Measurements from ENCODE around the gene PTPRN2. TPM values are rescaled to one million over a fixed set of nuclear protein-coding genes. Genes with fewer than 3 reads are reported as not detected.

Gene PTPRN2
- total RNA-seq, 1 experiment from 2014 or later = 0.11 TPM

- no peak for DNase-seq (ENCODE audit: low spot score)
- H3K4me3 ChIP-seq (ENCODE audit: low read depth, low read length, poor library complexity, severe bottlenecking) = no peak overlapping the region
- no TSS peak for BruUV-seq (replicated peaks)
- ChIA-PET POLR2A (ENCODE audit: low non-redundant PET) (no interaction called here), CTCF (no interaction called here)
- intact Hi-C loops (cut with micrococcal nuclease; ENCODE audit: unreplicated experiment) = no loop called here
- H3K9me3 ChIP-seq (ENCODE audit: low read depth, low read length, poor library complexity, severe bottlenecking) = no peaks in the 10 kb centered on the region
- TF ChIP-seq EZH2 (IDR thresholded peaks at IDR 0.05; ENCODE audit: borderline replicate concordance, low read depth, low read length, poor library complexity, severe bottlenecking) (no peak), CTCF (conservative IDR thresholded peaks at IDR 0.05; ENCODE audit: low read depth, low read length) (no peak)
- H3K27ac ChIP-seq (ENCODE audit: low read depth, low read length, poor library complexity, severe bottlenecking) = no peak overlapping the region
- no peaks in the 10 kb centered on the region for H3K27me3 ChIP-seq (replicated peaks; ENCODE audit: insufficient read depth, low read depth, low read length, poor library complexity)
- H3K4me1 ChIP-seq (ENCODE audit: insufficient read depth, low read length, poor library complexity, severe bottlenecking) = no peaks in the 10 kb centered on the region
- H3K36me3 ChIP-seq (ENCODE audit: insufficient read depth, low read length, poor library complexity, severe bottlenecking) = no peaks in the 10 kb centered on the region
Observed at GRCh38 chr7:157925383-157925875, 662.2 kb downstream of the PTPRN2 start.

- ChIA-PET CTCF (no interaction called here), POLR2A (ENCODE audit: low non-redundant PET) (no interaction called here)
- Histone ChIP-seq H3K27me3 (replicated peaks; ENCODE audit: insufficient read depth, low read depth, low read length, poor library complexity) (no peaks in the 10 kb centered on the region), H3K9me3 (ENCODE audit: low read depth, low read length, poor library complexity, severe bottlenecking) (no peaks in the 10 kb centered on the region), H3K4me3 (ENCODE audit: low read depth, low read length, poor library complexity, severe bottlenecking) (no peak overlapping the region), H3K27ac (ENCODE audit: low read depth, low read length, poor library complexity, severe bottlenecking) (no peak overlapping the region), H3K36me3 (ENCODE audit: insufficient read depth, low read length, poor library complexity, severe bottlenecking) (no peaks in the 10 kb centered on the region), H3K4me1 (ENCODE audit: insufficient read depth, low read length, poor library complexity, severe bottlenecking) (no peaks in the 10 kb centered on the region)
- no TSS peak for BruUV-seq (replicated peaks)
- TF ChIP-seq EZH2 (IDR thresholded peaks at IDR 0.05; ENCODE audit: borderline replicate concordance, low read depth, low read length, poor library complexity, severe bottlenecking) (no peak), CTCF (conservative IDR thresholded peaks at IDR 0.05; ENCODE audit: low read depth, low read length) (no peak)
- intact Hi-C loops (cut with micrococcal nuclease; ENCODE audit: unreplicated experiment) = no loop called here
- DNase-seq (ENCODE audit: low spot score) = no peak
Observed at GRCh38 chr7:157923903-157924630, 663.6 kb downstream of the PTPRN2 start.

GRCh38 chr7:157922576-157922975, 665.0 kb downstream of the PTPRN2 start:
- H3K9me3 ChIP-seq (ENCODE audit: low read depth, low read length, poor library complexity, severe bottlenecking) = peaks cover 4% of the 10 kb centered on the region
- CTCF ChIA-PET = no interaction called here

More at GRCh38 chr7:157922576-157922975, 665.0 kb downstream of the PTPRN2 start:
- intact Hi-C loops (cut with micrococcal nuclease; ENCODE audit: unreplicated experiment) = no loop called here
- no peak for DNase-seq (ENCODE audit: low spot score)
- Histone ChIP-seq H3K4me1 (ENCODE audit: insufficient read depth, low read length, poor library complexity, severe bottlenecking) (no peaks in the 10 kb centered on the region), H3K4me3 (ENCODE audit: low read depth, low read length, poor library complexity, severe bottlenecking) (no peak overlapping the region), H3K27ac (ENCODE audit: low read depth, low read length, poor library complexity, severe bottlenecking) (no peak overlapping the region), H3K36me3 (ENCODE audit: insufficient read depth, low read length, poor library complexity, severe bottlenecking) (no peaks in the 10 kb centered on the region), H3K27me3 (replicated peaks; ENCODE audit: insufficient read depth, low read depth, low read length, poor library complexity) (no peaks in the 10 kb centered on the region)
- POLR2A ChIA-PET (ENCODE audit: low non-redundant PET) = no interaction called here
- BruUV-seq (replicated peaks) = no TSS peak
- TF ChIP-seq EZH2 (IDR thresholded peaks at IDR 0.05; ENCODE audit: borderline replicate concordance, low read depth, low read length, poor library complexity, severe bottlenecking) (no peak), CTCF (conservative IDR thresholded peaks at IDR 0.05; ENCODE audit: low read depth, low read length) (no peak)

Data from A673 (cell line).